Inferior parietal cortex (tissue), 1 donor: ENCODE measurements around the gene CDKN1A.

Source experiments
- DNase-seq: peaks from one replicate; pipeline ENCODE4 v3.0.0-alpha.2; 2016; ENCODE audit errors: extremely low spot score

The CDKN1A gene

DNA sequence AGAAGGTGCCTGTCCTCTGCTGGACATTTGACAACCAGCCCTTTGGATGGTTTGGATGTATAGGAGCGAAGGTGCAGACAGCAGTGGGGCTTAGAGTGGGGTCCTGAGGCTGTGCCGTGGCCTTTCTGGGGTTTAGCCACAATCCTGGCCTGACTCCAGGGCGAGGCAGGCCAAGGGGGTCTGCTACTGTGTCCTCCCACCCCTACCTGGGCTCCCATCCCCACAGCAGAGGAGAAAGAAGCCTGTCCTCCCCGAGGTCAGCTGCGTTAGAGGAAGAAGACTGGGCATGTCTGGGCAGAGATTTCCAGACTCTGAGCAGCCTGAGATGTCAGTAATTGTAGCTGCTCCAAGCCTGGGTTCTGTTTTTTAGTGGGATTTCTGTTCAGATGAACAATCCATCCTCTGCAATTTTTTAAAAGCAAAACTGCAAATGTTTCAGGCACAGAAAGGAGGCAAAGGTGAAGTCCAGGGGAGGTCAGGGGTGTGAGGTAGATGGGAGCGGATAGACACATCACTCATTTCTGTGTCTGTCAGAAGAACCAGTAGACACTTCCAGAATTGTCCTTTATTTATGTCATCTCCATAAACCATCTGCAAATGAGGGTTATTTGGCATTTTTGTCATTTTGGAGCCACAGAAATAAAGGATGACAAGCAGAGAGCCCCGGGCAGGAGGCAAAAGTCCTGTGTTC is 1.3 kb upstream of the CDKN1A start:
- DNase-seq, result peak; percentile 25

DNA sequence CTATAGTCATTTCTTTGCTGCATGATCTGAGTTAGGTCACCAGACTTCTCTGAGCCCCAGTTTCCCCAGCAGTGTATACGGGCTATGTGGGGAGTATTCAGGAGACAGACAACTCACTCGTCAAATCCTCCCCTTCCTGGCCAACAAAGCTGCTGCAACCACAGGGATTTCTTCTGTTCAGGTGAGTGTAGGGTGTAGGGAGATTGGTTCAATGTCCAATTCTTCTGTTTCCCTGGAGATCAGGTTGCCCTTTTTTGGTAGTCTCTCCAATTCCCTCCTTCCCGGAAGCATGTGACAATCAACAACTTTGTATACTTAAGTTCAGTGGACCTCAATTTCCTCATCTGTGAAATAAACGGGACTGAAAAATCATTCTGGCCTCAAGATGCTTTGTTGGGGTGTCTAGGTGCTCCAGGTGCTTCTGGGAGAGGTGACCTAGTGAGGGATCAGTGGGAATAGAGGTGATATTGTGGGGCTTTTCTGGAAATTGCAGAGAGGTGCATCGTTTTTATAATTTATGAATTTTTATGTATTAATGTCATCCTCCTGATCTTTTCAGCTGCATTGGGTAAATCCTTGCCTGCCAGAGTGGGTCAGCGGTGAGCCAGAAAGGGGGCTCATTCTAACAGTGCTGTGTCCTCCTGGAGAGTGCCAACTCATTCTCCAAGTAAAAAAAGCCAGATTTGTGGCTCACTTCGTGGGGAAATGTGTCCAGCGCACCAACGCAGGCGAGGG is 594 bp upstream of the CDKN1A start:
- DNase-seq, result no peak

- no peak for DNase-seq
Observed at GRCh38 chr6:36679043-36679833, 724 bp downstream of the CDKN1A start.

DNA sequence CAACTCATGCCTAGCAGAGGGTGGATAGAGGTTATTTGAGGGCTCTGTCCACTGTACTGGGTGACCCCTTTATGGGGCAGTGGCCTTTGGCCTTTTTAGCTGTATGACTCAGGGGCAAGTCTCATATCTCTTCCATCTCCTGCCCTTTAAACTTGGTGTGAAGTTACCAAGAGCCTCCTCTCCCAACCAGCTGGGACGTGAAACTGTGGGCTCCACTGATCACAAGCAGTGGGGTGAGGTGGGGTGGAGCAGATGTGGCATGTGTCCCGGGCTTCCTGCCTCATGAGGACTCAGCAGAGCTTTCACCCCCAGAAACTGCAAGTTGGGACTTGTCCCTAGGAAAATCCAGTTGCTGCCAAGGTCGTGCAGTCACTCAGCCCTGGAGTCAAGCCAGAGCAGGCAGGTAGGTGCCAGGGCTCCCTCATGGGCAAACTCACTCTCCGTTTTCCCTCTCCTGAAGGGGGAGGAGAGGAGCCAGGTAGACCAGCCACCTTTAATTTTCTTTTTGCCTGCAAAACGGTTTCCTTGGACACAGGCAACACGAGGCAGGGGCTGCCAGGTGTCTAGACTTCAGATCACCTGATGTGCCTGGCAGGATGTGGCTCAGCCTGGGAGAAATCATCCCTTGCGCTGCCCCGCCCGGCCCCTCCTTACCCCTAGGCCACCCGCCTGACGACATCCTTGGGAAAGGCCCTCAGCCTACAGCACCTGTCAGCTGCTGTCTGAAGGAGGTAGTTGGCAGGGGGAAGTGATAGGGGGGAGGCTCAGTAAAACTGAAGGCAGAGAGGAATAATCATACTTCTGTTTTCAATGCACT is 4.0 kb downstream of the CDKN1A start:
- DNase-seq, result no peak

DNA sequence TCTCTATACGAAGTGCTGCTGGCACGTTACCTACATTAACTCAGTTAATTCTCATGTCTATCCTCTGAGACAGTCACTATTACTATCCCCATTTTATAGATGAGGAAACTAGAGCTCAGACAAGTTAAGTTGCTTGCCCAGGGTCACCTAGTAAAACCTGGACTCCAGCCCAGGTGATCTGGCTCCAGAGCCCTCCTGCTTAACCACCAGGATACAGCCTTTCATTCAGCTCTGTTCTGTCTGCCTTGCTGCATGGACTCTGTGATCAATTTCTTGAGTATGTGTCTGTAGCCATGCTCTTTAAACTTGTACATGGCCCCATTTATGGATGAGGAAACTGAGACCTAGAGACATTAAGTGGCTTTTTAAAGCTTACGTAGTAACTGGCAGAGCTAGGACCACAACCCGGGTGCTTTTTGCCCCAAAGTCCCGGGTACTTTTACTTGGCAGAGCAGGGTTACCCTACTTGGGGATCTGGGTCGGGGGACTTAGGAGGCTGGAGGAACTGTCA is 4.7 kb downstream of the CDKN1A start:
- DNase-seq, result no peak

DNA sequence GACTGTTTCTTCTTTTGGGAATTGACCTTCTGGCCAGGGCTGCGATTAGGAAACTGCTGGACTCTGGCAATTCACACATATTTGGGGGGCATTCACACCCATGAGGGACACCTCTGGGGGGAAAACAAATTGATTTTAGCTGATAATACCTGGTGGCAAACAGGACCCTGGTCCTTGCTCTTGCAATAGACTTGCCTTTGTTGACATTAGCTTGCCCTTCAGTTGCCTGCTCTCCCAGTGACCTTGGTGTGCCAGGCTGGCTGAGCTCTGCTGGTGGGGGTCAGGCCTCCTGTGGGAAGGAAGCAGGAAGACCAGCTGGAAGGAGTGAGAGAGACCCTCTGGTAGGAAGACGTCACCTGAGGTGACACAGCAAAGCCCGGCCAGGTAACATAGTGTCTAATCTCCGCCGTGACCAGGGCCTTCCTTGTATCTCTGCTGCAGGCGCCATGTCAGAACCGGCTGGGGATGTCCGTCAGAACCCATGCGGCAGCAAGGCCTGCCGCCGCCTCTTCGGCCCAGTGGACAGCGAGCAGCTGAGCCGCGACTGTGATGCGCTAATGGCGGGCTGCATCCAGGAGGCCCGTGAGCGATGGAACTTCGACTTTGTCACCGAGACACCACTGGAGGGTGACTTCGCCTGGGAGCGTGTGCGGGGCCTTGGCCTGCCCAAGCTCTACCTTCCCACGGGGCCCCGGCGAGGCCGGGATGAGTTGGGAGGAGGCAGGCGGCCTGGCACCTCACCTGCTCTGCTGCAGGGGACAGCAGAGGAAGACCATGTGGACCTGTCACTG is 5.3 kb downstream of the CDKN1A start:
- DNase-seq, result no peak

GRCh38 chr6:36684447-36684812 is 5.9 kb downstream of the CDKN1A start:
- no peak for DNase-seq

DNA sequence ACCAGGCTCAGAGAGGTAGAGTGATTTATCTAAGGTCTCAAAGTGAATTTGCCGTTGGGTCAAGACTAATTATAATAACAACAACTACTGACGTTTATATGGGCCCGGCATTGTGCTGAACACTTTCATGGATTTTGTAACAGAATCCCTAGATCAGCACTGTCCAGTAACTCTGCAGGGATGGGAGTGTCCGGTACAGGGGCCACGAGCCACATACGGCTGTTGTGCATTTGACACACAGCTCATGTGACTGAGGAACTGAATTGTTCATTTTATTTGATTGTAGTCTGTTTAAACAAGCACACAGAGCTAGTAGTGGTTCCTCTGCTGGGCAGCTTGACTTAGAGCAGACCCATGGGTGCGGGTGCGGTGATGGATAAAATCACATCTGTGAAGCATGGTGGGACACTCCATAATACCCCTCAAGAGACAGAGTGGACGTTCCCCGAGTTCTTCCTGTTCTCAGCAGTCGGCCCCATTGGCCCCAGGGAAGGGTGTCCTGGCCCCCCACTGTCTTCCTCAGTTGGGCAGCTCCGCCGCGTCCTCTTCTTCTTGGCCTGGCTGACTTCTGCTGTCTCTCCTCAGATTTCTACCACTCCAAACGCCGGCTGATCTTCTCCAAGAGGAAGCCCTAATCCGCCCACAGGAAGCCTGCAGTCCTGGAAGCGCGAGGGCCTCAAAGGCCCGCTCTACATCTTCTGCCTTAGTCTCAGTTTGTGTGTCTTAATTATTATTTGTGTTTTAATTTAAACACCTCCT is 6.8 kb downstream of the CDKN1A start:
- no peak for DNase-seq

GRCh38 chr6:36685926-36686667 is 7.6 kb downstream of the CDKN1A start:
- no peak for DNase-seq

DNA sequence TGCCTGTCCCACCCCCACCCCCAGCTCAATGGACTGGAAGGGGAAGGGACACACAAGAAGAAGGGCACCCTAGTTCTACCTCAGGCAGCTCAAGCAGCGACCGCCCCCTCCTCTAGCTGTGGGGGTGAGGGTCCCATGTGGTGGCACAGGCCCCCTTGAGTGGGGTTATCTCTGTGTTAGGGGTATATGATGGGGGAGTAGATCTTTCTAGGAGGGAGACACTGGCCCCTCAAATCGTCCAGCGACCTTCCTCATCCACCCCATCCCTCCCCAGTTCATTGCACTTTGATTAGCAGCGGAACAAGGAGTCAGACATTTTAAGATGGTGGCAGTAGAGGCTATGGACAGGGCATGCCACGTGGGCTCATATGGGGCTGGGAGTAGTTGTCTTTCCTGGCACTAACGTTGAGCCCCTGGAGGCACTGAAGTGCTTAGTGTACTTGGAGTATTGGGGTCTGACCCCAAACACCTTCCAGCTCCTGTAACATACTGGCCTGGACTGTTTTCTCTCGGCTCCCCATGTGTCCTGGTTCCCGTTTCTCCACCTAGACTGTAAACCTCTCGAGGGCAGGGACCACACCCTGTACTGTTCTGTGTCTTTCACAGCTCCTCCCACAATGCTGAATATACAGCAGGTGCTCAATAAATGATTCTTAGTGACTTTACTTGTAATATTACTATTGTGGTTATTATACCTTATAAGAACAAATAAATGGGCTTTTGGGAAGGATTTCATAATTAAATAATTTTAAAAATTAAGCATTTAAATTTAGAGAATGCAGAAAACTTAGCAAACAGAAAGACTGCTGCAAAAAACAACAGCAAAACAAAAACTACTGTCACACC is 8.4 kb downstream of the CDKN1A start:
- no peak for DNase-seq

GRCh38 chr6:36688063-36688738 is 9.7 kb downstream of the CDKN1A start:
- DNase-seq, result no peak

- DNase-seq, result no peak
Observed at GRCh38 chr6:36688739-36689075, 10.2 kb downstream of the CDKN1A start.

DNA sequence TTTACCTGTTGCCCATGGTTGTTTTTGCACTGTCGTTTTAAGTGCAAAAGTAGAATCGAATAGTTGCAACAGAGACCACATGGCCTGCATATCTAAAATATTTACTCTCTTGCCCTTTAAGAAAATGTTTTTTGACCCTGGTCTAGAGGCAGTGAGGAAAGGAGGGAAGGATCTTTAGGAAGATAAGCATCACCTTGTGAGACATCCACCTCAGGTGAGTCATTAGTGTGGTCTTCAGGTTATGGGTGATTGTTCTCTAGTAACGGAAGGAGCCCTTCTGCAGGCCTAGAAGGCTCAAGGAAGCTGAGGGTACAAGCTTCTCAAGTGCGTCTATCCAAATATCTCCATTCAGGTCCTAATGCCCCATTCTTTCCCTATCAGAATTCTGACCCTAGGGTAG is 12.5 kb downstream of the CDKN1A start:
- no peak for DNase-seq

GRCh38 chr6:36691612-36692011 is 13.1 kb downstream of the CDKN1A start:
- no peak for DNase-seq

DNA sequence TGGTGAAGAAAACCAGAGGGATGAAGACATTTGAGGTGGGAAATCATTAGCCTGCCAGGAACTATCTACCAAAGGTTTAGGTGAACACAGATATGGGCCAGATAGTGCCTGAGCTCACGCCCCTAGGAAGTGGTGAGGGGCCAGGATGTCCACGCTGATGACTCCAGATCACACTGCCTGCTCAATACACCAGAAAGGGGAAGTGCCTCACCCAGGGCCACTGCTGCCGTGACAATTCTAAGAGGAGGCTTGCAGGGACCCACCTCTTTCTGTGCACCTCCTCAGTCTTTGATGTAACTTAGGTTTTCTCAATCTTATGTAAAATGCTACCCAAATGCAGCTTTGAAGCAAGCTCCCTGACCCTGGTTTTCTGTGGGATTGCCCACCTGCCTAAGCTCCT is 13.7 kb downstream of the CDKN1A start:
- DNase-seq, result no peak

- DNase-seq, result no peak
Observed at GRCh38 chr6:36692861-36693702, 14.6 kb downstream of the CDKN1A start.

DNA sequence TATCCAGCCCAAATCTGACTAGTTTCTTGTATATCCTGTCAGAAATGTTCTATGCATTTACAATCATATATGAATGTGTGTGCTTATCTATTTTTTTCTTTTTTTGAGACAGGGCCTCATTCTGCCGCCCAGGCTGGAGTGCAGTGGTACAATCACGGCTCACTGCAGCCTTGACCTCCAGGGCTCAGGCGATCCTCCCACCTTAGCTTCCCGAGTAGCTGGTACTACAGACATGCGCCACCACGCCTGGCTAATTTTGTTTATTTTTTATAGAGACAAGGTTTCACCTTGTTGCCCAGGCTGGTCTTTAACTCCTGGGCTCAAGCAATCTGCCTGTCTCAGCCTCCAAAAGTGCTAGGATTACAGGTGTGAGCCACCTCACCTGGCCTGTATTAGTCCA is 16.1 kb downstream of the CDKN1A start:
- no peak for DNase-seq
